ENCODE measurements around the gene SRSF7. TPM values are rescaled to one million over a fixed set of nuclear protein-coding genes. Genes with fewer than 3 reads are reported as not detected.

The SRSF7 gene
- polyA plus RNA-seq, 2 donors: 102 to 136 TPM

DNA sequence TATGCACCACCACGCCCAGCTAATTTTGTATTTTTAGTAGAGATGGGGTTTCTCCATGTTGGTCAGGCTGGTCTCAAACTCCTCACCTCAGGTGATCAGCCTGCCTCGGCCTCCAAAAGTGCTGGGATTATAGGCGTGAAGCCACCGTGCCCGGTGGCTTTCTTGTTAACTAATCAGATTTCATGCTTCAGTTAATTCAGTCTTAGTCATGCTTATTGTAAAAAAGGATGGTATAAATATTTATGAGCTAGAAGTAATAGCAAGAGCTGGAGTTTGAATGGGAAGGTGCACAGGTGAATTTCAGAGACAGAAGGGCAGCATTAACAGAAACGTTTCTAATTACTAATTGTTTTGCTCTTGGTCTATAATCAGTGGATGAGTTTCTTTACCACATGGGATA, 37.1 kb upstream of the SRSF7 start:
- H3K27me3 ChIP-seq (ENCODE audit: control insufficient read depth in 1 of 2, insufficient read depth in 2 of 2, low read length in 2 of 2): no peaks in the 10 kb centered on the region
- no peak overlapping the region for H3K4me3 ChIP-seq (ENCODE audit: low read depth in 1 of 2, low read length in 2 of 2)
- 55 to 65% methylated on average over 6 of the region's 6 CpGs for WGBS, 2 donors
- no peaks in the 10 kb centered on the region for H3K4me1 ChIP-seq (ENCODE audit: control insufficient read depth in 2 of 2, insufficient read depth in 2 of 2, low read length in 1 of 2)
- H3K36me3 ChIP-seq (ENCODE audit: control insufficient read depth in 2 of 2, insufficient read depth in 2 of 2, low read length in 1 of 2): no peaks in the 10 kb centered on the region
- no peak overlapping the region for H3K27ac ChIP-seq (ENCODE audit: low read depth in 2 of 2, low read length in 1 of 2)
- H3K9me3 ChIP-seq (ENCODE audit: control insufficient read depth in 2 of 2, insufficient read depth in 1 of 2, low read depth in 1 of 2, low read length in 1 of 2): no peaks in the 10 kb centered on the region

DNA sequence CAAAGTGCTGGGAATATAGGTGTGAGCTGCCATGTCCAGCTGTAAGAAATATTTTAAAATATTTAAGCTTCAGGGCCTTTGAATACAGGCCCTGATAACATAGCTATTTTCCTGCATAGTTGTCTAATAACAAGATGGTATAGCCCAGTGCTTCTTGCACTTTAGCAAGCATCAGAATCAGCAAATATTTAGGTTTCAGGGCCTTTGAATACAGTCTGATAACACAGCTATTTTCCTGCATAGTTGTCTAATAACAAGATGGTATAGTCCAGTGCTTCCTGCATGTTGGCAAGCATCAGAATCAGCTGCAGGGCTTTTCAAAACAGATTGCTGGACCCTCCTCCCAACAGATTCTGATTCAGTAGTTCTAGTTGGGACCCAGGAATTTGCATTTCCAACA, 32.4 kb upstream of the SRSF7 start:
- Histone ChIP-seq H3K4me1 (ENCODE audit: control insufficient read depth in 2 of 2, insufficient read depth in 2 of 2, low read length in 1 of 2) (no peaks in the 10 kb centered on the region), H3K4me3 (ENCODE audit: low read depth in 1 of 2, low read length in 2 of 2) (no peak overlapping the region), H3K9me3 (ENCODE audit: control insufficient read depth in 2 of 2, insufficient read depth in 1 of 2, low read depth in 1 of 2, low read length in 1 of 2) (no peaks in the 10 kb centered on the region), H3K27me3 (ENCODE audit: control insufficient read depth in 1 of 2, insufficient read depth in 2 of 2, low read length in 2 of 2) (no peaks in the 10 kb centered on the region), H3K36me3 (ENCODE audit: control insufficient read depth in 2 of 2, insufficient read depth in 2 of 2, low read length in 1 of 2) (no peaks in the 10 kb centered on the region), H3K27ac (ENCODE audit: low read depth in 2 of 2, low read length in 1 of 2) (no peak overlapping the region)

- H3K27me3 ChIP-seq (ENCODE audit: control insufficient read depth in 1 of 2, insufficient read depth in 2 of 2, low read length in 2 of 2): no peaks in the 10 kb centered on the region
- H3K27ac ChIP-seq (ENCODE audit: low read depth in 2 of 2, low read length in 1 of 2): peak overlapping the region in 1 of 2 donors; percentile 79
- no peaks in the 10 kb centered on the region for H3K9me3 ChIP-seq (ENCODE audit: control insufficient read depth in 2 of 2, insufficient read depth in 1 of 2, low read depth in 1 of 2, low read length in 1 of 2)
- 7 to 10% methylated on average over 8 of the region's 8 CpGs for WGBS, 2 donors
- peak overlapping the region; percentile 51 to 99 for H3K4me3 ChIP-seq (ENCODE audit: low read depth in 1 of 2, low read length in 2 of 2)
- no peaks in the 10 kb centered on the region for H3K36me3 ChIP-seq (ENCODE audit: control insufficient read depth in 2 of 2, insufficient read depth in 2 of 2, low read length in 1 of 2)
- no peaks in the 10 kb centered on the region for H3K4me1 ChIP-seq (ENCODE audit: control insufficient read depth in 2 of 2, insufficient read depth in 2 of 2, low read length in 1 of 2)
These were observed 27.5 kb upstream of the SRSF7 start for GRCh38 chr2:38778687-38779082.

- no peak overlapping the region for H3K4me3 ChIP-seq (ENCODE audit: low read depth in 1 of 2, low read length in 2 of 2)
- H3K27ac ChIP-seq (ENCODE audit: low read depth in 2 of 2, low read length in 1 of 2): no peak overlapping the region
- H3K36me3 ChIP-seq (ENCODE audit: control insufficient read depth in 2 of 2, insufficient read depth in 2 of 2, low read length in 1 of 2): no peaks in the 10 kb centered on the region
- H3K4me1 ChIP-seq (ENCODE audit: control insufficient read depth in 2 of 2, insufficient read depth in 2 of 2, low read length in 1 of 2): no peaks in the 10 kb centered on the region
- 88 to 90% methylated on average over 13 of the region's 13 CpGs for WGBS, 2 donors
- no peaks in the 10 kb centered on the region for H3K27me3 ChIP-seq (ENCODE audit: control insufficient read depth in 1 of 2, insufficient read depth in 2 of 2, low read length in 2 of 2)
- no peaks in the 10 kb centered on the region for H3K9me3 ChIP-seq (ENCODE audit: control insufficient read depth in 2 of 2, insufficient read depth in 1 of 2, low read depth in 1 of 2, low read length in 1 of 2)
These were observed 25.4 kb upstream of the SRSF7 start for GRCh38 chr2:38776531-38776930.

- Histone ChIP-seq H3K27ac (ENCODE audit: low read depth in 2 of 2, low read length in 1 of 2) (no peak overlapping the region), H3K9me3 (ENCODE audit: control insufficient read depth in 2 of 2, insufficient read depth in 1 of 2, low read depth in 1 of 2, low read length in 1 of 2) (no peaks in the 10 kb centered on the region), H3K27me3 (ENCODE audit: control insufficient read depth in 1 of 2, insufficient read depth in 2 of 2, low read length in 2 of 2) (no peaks in the 10 kb centered on the region), H3K4me3 (ENCODE audit: low read depth in 1 of 2, low read length in 2 of 2) (no peak overlapping the region), H3K36me3 (ENCODE audit: control insufficient read depth in 2 of 2, insufficient read depth in 2 of 2, low read length in 1 of 2) (no peaks in the 10 kb centered on the region), H3K4me1 (ENCODE audit: control insufficient read depth in 2 of 2, insufficient read depth in 2 of 2, low read length in 1 of 2) (no peaks in the 10 kb centered on the region)
- WGBS, 2 donors: 84 to 86% methylated on average over 7 of the region's 7 CpGs
These were observed 24.7 kb upstream of the SRSF7 start for GRCh38 chr2:38775921-38776225.

GRCh38 chr2:38775097-38775920, 24.1 kb upstream of the SRSF7 start:
- no peaks in the 10 kb centered on the region for H3K9me3 ChIP-seq (ENCODE audit: control insufficient read depth in 2 of 2, insufficient read depth in 1 of 2, low read depth in 1 of 2, low read length in 1 of 2)
- no peaks in the 10 kb centered on the region for H3K27me3 ChIP-seq (ENCODE audit: control insufficient read depth in 1 of 2, insufficient read depth in 2 of 2, low read length in 2 of 2)
- no peak overlapping the region for H3K27ac ChIP-seq (ENCODE audit: low read depth in 2 of 2, low read length in 1 of 2)
- no peak overlapping the region for H3K4me3 ChIP-seq (ENCODE audit: low read depth in 1 of 2, low read length in 2 of 2)
- H3K36me3 ChIP-seq (ENCODE audit: control insufficient read depth in 2 of 2, insufficient read depth in 2 of 2, low read length in 1 of 2): no peaks in the 10 kb centered on the region
- no peaks in the 10 kb centered on the region for H3K4me1 ChIP-seq (ENCODE audit: control insufficient read depth in 2 of 2, insufficient read depth in 2 of 2, low read length in 1 of 2)
- WGBS, 2 donors: 83 to 86% methylated on average over 17 of the region's 17 CpGs

GRCh38 chr2:38771632-38772031, 20.5 kb upstream of the SRSF7 start:
- Histone ChIP-seq H3K27ac (ENCODE audit: low read depth in 2 of 2, low read length in 1 of 2) (no peak overlapping the region), H3K27me3 (ENCODE audit: control insufficient read depth in 1 of 2, insufficient read depth in 2 of 2, low read length in 2 of 2) (no peaks in the 10 kb centered on the region), H3K4me1 (ENCODE audit: control insufficient read depth in 2 of 2, insufficient read depth in 2 of 2, low read length in 1 of 2) (no peaks in the 10 kb centered on the region), H3K36me3 (ENCODE audit: control insufficient read depth in 2 of 2, insufficient read depth in 2 of 2, low read length in 1 of 2) (no peaks in the 10 kb centered on the region), H3K9me3 (ENCODE audit: control insufficient read depth in 2 of 2, insufficient read depth in 1 of 2, low read depth in 1 of 2, low read length in 1 of 2) (no peaks in the 10 kb centered on the region), H3K4me3 (ENCODE audit: low read depth in 1 of 2, low read length in 2 of 2) (no peak overlapping the region)
- 67 to 70% methylated on average over 5 of the region's 5 CpGs for WGBS, 2 donors

GRCh38 chr2:38765551-38765950, 14.4 kb upstream of the SRSF7 start:
- H3K36me3 ChIP-seq (ENCODE audit: control insufficient read depth in 2 of 2, insufficient read depth in 2 of 2, low read length in 1 of 2): peaks cover 0 to 2% of the 10 kb centered on the region in 2 donors
- H3K4me1 ChIP-seq (ENCODE audit: control insufficient read depth in 2 of 2, insufficient read depth in 2 of 2, low read length in 1 of 2): no peaks in the 10 kb centered on the region
- 54 to 67% methylated on average over 5 of the region's 5 CpGs for WGBS, 2 donors
- no peak overlapping the region for H3K27ac ChIP-seq (ENCODE audit: low read depth in 2 of 2, low read length in 1 of 2)
- H3K9me3 ChIP-seq (ENCODE audit: control insufficient read depth in 2 of 2, insufficient read depth in 1 of 2, low read depth in 1 of 2, low read length in 1 of 2): no peaks in the 10 kb centered on the region
- H3K27me3 ChIP-seq (ENCODE audit: control insufficient read depth in 1 of 2, insufficient read depth in 2 of 2, low read length in 2 of 2): no peaks in the 10 kb centered on the region
- H3K4me3 ChIP-seq (ENCODE audit: low read depth in 1 of 2, low read length in 2 of 2): no peak overlapping the region

GRCh38 chr2:38765149-38765548, 14.0 kb upstream of the SRSF7 start:
- no peaks in the 10 kb centered on the region for H3K9me3 ChIP-seq (ENCODE audit: control insufficient read depth in 2 of 2, insufficient read depth in 1 of 2, low read depth in 1 of 2, low read length in 1 of 2)
- no peaks in the 10 kb centered on the region for H3K27me3 ChIP-seq (ENCODE audit: control insufficient read depth in 1 of 2, insufficient read depth in 2 of 2, low read length in 2 of 2)
- peaks cover 0 to 2% of the 10 kb centered on the region in 2 donors for H3K36me3 ChIP-seq (ENCODE audit: control insufficient read depth in 2 of 2, insufficient read depth in 2 of 2, low read length in 1 of 2)
- H3K4me3 ChIP-seq (ENCODE audit: low read depth in 1 of 2, low read length in 2 of 2): no peak overlapping the region
- H3K27ac ChIP-seq (ENCODE audit: low read depth in 2 of 2, low read length in 1 of 2): no peak overlapping the region
- no peaks in the 10 kb centered on the region for H3K4me1 ChIP-seq (ENCODE audit: control insufficient read depth in 2 of 2, insufficient read depth in 2 of 2, low read length in 1 of 2)
- WGBS, 2 donors: 55 to 61% methylated on average over 4 of the region's 4 CpGs

DNA sequence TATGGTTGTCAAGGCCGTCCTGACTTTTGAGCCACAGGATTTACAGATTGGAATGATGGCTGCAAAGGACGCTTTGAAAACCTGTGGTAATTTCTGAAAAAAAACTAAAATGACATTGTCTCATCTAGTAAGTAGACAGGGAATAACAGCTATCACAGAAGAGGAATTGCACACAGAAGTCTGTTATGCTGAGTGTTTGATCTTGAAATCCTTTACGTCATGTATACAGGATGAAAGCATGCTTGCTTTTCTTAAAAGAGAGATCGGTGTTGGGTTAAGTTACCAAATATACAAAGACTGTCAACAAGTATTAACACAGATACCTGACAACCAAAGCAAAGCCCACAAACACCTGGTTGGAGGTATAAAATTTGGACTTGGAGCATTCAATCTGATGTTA, 12.6 kb upstream of the SRSF7 start:
- 94% methylated on average over 4 of the region's 4 CpGs for WGBS, 2 donors
- no peak overlapping the region for H3K27ac ChIP-seq (ENCODE audit: low read depth in 2 of 2, low read length in 1 of 2)
- H3K9me3 ChIP-seq (ENCODE audit: control insufficient read depth in 2 of 2, insufficient read depth in 1 of 2, low read depth in 1 of 2, low read length in 1 of 2): no peaks in the 10 kb centered on the region
- H3K36me3 ChIP-seq (ENCODE audit: control insufficient read depth in 2 of 2, insufficient read depth in 2 of 2, low read length in 1 of 2): peaks cover 0 to 2% of the 10 kb centered on the region in 2 donors
- no peaks in the 10 kb centered on the region for H3K4me1 ChIP-seq (ENCODE audit: control insufficient read depth in 2 of 2, insufficient read depth in 2 of 2, low read length in 1 of 2)
- H3K4me3 ChIP-seq (ENCODE audit: low read depth in 1 of 2, low read length in 2 of 2): no peak overlapping the region
- H3K27me3 ChIP-seq (ENCODE audit: control insufficient read depth in 1 of 2, insufficient read depth in 2 of 2, low read length in 2 of 2): no peaks in the 10 kb centered on the region
